DMS153 treated with DMSO at 0.1 percent for 48 hours (cell line): ENCODE measurements around the gene MYO16.

Source experiments
- DNase-seq: peaks from one replicate; lab custom pipeline; 2025; ENCODE audit not compliant: unreplicated experiment; lab: John Stamatoyannopoulos, UW

MYO16 gene

DNA sequence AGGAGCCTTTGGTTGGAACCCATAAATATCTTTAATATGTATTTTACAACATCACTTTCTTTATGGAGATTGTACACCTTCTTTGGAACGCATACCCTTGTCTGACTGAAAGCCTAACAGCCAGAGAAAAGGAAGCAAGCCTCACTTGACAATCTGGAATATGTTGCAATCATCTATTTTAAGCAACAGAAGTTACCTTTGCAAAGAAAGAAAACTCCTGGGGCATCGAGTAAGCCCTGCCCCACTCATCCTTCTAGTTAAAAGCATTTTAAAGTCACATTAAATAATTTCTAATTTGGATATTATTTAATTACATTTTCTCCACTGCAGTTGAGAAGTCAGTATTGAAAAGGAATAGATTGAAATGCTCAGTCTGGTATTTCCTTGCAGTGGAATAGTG, 542.7 kb downstream of the MYO16 start:
- DNase-seq, result no peak

DNA sequence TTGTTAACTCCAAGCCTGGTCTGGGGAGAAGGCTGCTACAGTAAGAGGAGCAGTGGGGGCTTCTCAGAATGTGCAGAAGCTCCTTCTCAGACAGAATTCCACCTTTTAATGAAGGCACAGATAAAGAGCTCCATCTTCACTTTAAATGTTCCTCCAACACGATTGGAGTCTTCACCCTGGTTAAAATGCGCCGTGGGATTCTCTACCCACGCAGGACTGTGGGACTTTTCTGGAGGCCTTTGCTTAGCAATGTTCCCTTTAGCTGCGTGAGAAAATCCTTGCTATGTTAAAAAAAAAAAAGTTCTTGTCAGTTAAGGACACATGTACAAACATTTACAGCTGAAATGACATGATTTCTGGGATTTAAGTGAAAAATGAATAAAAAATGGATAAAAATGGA, 546.3 kb downstream of the MYO16 start:
- DNase-seq, result no peak

DNA sequence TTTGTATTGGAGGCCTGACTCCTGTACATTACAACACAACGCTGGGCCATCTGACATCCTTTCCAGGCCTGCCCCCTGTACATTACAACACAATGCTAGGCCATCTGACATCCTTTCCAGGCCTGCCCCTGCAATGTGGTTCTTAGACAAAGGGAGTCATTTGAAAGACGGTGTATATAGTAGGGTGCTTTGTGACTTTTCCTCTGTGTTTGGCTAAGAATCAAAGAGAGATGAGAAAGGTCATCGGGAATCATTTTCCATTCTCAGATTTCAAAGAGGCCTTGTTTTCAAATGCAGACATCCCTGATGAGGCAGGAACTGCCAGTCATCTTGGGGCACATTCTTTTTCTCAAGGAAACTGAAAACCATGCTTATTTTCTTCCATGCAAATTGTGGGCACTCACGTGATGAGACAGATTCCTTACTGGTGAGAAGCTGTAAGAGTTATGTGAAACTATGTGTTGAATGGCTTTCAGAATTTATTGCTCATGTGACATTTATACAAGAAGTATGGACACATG, 551.6 kb downstream of the MYO16 start:
- DNase-seq, result no peak

DNA sequence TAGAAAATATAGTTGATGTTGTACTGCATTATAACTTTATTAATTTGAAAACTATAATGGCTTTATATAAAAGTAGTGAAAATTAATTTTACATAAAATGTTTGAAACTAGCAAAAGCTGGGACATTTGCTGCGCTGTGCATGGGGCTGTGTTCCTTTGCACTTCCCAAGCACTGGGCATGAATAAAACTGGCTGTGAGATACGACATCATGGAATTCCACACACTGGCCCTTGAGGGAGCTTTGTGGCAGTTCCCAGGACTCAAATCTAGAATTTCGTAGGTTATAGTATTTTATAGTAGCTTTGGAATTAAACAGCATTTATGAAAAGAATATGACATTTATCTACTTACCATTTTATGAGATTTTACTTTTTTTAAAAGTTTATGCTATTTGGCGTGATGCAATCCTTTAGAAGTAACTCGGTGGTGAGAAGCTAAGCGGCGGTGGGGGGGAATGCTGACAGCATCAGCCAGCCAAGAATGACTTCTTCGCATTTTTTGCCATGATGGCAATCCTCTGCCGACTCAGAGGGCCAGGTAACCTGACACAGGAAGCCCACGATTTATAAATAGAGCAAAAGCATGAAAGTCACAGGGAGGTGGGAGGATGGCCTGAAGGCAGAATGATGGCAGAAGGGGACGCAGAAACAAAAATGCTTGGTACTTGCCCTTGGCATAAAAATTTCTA, 553.5 kb downstream of the MYO16 start:
- no peak for DNase-seq

DNA sequence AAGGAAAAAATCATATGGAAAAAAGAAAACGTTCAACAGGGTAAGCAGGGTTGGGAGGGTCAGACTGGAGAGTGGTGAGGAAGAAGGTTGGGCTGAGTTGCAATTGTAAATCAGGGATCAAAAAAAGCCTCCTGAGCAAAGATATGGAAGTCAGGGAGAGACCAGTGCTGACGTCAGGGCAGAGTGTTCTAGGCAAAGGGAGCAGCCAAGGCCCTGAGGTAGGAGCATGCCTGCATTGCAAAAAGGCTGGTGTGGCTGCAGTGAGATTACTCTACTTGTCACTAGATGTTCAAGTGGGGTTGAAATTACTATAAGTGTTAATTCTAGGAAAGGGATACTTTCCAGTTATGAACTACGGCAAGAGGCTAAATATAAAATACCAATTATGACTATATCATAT, 562.0 kb downstream of the MYO16 start:
- DNase-seq, result no peak

DNA sequence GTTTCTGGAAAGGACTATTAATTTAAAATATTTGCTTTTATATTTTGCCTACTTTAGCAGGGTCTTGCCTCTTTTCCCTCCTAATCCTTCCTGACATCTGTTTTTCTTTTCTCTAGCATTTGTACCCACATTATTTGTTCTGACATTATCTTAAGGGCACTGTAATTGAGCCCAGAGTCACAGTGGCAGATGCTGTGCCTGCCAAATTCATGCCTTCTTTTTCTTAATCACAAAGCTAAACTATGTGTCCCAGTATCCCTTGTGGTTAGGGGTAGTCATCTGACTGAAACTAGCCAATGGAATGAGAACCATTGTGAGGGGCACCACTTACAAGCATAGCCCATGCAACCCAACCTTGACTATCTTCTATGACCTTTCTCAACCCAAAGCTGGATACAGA, 562.9 kb downstream of the MYO16 start:
- DNase-seq, result no peak

DNA sequence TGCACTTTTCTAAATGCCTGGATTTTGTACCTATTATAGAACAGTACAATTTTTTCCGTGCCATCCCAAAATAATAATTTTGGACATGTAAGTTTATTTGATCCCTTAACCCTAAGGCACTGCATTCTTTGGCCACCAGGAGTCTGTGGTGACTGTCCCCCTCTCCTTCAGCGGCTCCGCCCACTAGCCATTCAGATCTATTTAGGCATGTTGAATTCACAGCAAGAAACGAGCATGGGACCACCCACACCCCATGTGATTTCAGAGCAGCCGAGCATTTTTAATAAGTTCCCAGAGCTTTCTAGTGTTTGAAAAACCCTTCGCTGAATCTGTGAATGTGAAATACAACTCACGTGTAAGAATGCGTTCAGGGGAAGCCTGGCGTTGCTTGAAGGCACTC, 567.5 kb downstream of the MYO16 start:
- no peak for DNase-seq

DNA sequence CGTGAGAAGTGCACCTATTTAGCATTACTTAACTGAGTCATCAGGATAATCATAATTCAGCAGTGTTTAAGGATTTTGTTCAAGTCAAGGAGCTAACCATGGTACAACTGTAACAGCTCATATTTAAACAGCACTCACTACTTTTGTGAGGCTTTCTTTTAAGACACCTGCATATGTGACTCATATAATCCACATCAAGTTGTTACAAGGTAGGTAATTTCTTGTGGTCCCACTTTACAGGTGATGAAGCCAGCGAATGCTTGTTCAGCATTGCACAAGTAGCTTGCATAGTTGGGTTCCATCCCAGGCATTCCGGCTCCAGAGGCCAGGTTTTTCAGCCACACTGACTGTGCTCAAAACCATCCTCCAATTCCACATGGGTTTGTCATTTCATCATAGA, 569.2 kb downstream of the MYO16 start:
- DNase-seq, result no peak

DNA sequence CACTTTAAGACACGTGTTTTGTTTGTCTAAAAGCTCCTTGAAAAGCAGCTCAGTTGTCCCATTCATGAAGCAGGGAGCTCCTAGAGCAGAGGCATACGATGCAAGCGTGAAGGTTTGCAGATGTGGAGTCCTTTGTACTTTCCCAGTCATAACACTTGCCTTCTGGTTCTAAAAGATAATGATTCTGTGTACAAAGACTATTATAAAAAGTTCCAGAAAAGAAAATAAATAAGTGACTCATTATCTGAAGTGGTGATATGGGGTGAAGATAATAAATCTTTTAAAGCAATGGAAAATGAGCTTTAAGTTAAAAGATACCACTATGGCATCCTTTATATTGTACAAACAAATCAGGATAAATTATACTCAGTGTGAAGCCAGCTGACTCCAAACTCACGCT, 569.9 kb downstream of the MYO16 start:
- no peak for DNase-seq

DNA sequence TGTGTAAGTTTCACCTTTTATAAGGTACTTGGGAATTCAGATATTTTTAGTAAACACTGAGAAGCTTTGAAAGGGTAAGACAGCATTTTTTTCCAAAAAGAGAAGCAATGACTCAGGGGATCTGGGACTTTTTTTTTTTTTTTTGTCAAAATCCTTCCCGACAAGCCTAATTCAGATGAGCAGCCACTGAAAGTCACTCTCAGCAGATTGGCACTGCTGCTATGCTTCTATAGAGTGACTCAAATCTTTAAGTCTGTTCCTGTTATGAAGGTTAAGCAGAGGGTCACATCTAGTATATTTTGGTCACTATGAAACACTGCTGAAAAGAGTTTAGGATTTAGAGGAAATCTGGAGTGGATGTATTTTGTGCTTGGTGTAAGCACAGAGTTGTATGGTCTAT, 571.1 kb downstream of the MYO16 start:
- DNase-seq, result no peak

DNA sequence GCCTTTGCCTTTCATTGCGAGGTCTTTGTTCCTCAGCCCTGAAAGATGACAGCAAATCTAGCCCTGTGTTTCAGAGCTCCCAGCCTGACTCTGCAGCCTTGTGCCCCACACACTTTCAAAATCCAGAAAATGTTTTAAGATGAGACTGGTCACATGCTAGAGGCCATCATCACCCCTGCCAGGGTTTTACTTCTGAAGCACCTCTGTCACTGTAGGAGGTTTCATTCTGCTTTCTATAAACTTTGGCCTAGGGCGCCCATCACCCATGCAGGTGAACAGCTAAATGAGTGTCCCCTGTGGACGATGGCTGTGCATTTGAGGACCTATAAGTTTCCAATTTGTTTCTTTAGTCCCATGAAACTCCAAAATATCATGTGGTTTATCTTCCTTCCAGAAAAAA, 574.2 kb downstream of the MYO16 start:
- DNase-seq, result no peak

DNA sequence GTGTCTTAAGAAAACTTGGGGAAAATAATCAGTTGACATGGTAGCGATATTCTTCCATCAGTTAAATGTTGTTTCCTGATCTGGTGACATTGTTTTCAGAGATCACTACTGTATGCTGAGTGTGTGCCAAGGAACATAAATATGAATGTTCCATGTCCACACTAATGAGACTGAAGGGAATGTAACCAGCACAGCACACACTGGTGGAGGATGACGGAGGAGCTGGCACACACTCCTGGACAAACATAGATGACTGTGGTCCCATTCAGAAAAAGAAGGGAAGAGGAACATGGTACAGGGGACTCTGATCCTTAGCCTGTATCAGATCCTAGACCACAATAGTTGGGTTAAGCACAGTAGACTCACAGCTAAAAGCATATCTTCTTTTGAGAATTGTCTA, 574.8 kb downstream of the MYO16 start:
- DNase-seq, result no peak

DNA sequence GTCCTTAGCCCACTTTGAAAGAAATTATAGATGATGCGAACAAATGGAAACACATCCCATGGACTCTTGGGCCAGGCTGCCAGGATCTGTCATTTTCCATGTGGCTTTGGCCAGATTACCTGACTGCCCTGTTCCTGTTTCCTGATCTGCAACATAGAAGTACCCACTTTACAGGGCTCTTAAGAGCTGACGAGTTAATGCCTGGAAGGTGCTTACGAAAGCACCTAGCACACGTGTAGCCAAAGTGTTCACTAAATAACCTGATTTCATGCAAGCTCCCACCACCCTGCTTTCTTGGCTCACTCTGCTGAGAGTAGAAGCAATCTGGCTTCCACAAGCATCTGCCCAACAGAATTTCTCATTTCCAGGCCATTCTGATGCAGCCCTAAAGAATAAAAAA, 575.2 kb downstream of the MYO16 start:
- no peak for DNase-seq

DNA sequence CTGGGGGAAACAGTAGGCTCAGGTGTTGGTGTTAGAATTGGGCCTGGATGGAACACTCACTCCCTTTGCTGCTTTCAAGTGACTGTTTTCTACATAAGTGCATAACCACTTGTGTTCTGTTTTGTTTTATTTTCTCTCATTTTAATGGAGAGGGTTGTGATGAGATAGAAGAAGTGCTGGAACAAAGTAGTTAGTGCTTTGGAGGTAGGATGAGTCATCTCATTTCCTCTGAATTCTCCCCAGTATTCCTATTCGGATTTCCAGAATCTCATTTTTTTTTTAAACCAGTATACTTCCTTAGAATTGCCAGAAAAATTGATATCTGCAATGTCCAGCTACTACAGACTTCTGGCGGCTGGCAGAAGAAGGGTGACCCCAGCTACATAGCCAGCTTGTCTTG, 575.9 kb downstream of the MYO16 start:
- no peak for DNase-seq

DNA sequence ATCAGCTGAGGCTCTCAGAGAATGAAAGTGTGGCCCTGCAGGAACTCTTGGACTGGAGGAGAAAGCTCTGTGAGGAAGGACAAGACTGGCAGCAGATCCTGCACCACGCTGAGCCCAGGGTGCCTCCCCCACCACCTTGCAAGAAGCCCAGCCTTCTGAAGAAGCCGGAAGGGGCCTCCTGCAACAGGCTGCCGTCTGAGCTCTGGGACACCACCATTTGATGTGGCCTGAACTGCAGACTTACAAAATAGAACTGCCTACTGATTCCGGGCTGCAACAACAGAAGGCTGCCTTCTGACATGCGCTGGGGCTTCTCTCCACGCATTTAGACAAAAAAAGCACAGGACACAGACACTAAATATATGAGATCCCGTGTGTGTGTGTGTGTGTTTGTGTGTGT, 577.2 kb downstream of the MYO16 start:
- no peak for DNase-seq

DNA sequence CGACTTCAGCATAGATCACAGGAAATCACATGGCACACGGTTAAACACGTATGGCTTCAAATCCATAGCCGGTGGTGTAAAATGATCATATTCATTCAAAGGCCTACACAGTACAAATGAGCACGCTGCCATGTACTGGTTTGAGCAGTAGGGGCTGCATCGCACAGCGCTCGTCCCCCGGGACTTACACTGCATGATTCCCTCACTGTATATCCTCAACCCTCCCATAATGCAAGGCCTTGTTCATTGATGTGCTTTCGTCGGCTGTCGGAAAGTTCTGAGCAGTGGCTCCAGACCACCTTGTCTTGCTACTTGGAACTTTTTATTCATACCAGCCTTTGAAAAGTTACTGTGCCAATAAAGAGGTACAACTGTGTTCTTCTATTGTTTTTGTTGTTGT, 578.2 kb downstream of the MYO16 start:
- DNase-seq, result no peak

DNA sequence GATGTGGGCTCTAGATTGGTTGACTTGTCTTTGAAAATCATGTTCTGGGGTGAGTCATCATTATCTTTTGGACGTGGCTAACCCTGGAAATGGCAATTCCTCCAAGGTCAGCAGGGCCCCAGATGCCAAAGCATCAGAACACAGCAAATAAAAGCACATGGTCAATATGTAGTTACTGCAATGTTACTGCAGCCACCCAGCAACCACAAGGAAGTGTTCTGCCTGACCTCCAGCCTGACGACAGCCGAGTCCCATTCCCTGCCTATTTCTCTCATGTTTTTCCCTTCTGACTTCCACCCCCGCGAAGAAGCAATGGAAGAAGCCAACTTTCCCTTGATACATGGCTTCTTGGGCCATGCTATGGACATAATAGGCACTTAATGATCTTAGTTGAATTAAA, 579.1 kb downstream of the MYO16 start:
- DNase-seq, result no peak

DNA sequence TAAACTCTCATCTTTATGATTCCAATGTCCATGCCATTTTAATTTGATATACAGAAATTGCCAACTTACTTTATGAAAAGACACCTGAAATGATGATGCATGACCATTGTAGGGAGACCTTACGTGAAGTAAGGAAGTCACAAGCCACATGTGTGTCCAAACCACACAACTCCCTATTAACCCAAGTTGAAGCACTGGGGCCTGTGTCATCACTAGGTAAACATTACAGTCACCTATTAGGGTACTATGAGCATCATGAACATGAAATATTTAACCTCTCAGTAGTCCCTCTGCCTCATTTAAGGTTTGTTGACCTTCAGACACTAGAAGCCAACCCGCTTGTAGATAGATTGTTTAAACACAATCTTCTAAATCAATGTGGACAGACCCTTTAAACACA, 580.1 kb downstream of the MYO16 start:
- no peak for DNase-seq

DNA sequence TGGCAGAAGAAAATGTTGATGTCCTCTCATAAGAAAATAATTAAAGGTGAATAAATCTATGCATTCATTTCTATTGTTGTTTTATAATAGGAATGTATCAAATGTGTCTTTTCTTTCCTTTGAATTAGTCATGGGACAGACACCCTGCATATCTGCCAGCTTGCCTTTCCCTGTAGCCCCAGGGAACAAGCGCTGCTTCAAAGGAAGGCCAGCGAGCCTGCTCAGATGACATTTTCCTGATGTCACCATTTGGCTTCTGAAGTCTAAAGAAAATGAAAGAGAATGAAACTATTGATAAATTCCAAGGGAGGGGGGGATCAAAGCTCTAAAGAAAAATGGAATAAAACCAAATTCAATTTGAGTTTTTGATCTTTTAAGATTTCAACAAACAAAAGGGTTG, 582.2 kb downstream of the MYO16 start:
- DNase-seq, result no peak

DNA sequence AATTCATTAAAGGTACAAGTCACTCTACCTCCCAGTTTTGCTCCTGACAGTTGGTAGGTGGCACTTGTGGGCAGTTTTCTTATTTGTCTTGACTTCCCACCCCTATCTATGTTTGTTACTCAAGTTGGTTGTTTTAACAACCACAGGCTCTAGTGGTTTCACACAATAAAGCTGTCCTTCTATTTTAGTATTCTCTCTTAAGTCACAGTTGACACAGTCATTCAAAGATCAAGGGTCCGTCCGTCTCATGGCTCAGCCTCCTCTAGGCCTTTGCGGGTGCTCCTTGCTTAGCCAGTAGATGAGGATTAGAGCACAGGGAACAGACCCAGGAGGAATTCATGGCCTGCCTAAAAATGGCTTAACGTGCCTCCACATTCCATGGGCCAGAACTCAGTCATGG, 583.2 kb downstream of the MYO16 start:
- no peak for DNase-seq

DNA sequence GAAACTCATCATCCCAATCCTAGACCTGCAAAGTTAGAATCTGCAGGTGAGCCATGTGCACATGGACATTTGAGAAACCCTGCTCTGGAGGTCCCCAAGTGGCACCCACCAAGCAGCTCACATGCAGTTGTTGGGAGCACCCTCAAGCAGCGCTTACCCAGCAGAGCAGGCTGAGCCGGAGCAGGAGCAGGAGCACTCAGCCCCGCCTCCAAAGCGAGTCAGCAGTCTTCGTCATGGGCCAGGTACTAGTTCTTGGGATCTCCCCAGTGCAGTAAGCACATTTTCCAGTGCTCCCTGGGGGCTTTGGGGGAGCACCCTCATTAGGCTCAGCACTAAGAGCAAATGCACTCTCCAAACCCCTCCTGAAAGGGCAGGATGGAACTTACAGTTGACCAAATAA, 584.3 kb downstream of the MYO16 start:
- no peak for DNase-seq

DNA sequence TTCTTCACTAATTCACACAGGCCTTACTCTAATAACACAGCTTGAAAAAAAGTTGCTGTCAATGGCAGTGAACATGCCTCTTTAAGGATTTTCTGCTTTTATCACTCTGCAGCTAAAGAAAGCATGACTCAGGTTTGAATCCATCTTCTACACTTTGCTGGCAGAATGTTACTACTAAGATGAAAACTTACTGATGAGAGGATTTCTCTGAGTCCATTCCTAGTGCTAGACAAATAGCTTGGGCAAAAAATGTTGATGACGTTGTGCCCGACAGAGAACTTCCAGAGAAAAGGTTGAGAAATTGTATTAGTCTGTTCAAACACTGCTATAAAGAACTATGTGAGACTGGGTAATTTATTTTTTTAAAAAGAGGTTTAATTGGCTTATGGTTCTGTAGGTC, 585.0 kb downstream of the MYO16 start:
- no peak for DNase-seq

DNA sequence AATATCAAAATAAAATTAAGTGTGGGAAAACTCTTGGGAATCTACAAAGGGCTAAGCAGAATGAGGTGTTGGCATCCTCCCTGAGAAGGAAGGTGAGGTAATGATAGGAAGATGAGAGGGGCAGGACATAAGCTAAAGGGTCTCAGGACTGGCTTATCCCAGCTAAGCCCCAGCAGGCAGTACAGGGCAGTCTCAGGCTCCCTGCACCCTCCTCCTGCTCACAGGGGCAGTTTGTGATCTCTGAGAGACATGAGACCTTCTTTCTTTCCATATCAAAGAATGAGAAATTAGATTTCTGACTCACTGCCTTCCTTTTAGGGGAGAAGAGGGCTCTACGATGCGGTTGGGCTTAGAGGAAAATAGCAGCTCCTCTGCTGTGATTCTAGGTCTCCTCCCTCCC, 586.0 kb downstream of the MYO16 start:
- DNase-seq, result no peak
